ENCODE results near the gene TTYH2. TPM values are rescaled to one million over a fixed set of nuclear protein-coding genes. Genes with fewer than 3 reads are reported as not detected.

Gene TTYH2
- total and polyA plus RNA-seq, 2 of the 4 experiments (the other 2 are of a cell fraction) = 2.3 to 6.8 TPM

DNA sequence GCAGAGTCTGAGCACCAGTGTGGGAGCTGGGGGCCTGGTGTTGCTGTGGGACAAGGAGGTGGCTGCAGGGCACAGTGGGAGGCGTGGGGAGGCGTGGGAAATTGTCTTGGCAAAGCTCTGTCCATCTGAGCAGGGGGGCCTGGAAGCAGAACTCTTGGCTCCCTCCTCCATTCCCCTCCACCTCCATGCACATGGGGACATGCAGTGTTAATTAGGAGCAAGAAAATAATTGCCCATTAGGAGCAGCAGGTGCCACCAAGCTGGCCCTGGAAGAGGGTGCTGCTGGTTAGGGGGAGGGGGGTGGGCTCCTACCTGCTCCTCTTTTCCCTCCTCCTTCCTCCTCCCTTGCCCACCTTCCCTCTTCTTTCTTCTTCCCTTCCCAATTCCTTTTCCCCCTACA, 4.5 kb downstream of the TTYH2 start:
- Histone ChIP-seq H4K5ac (ENCODE audit: low read depth, low read length) (no peak overlapping the region), H2AK5ac (ENCODE audit: low read depth, low read length) (no peak overlapping the region), H3K36me3 (ENCODE audit: control insufficient read depth, insufficient read depth, low read length) (no peaks in the 10 kb centered on the region), H3K14ac (replicated peaks; ENCODE audit: low read depth, low read length) (no peak overlapping the region), H3K18ac (ENCODE audit: low read depth, low read length) (no peak overlapping the region), H3K27me3 (ENCODE audit: control insufficient read depth, insufficient read depth, low read length) (no peaks in the 10 kb centered on the region; the same call in 1 of the 2 replicates), H3K4me1 (ENCODE audit: control insufficient read depth, insufficient read depth, low read length) (no peaks in the 10 kb centered on the region), H3K9ac (ENCODE audit: low read depth, low read length) (no peak overlapping the region), H3K9me1 (ENCODE audit: insufficient read depth, low read length) (no peaks in the 10 kb centered on the region), H3K4ac (ENCODE audit: low read depth, low read length) (no peak overlapping the region), H4K8ac (ENCODE audit: low read depth in 2 of 2, low read length in 2 of 2) (no peak overlapping the region), H2AK9ac (replicated peaks; ENCODE audit: low read depth, low read length, poor library complexity) (no peak overlapping the region), H2BK15ac (ENCODE audit: low read depth, low read length) (no peak overlapping the region), H2BK20ac (ENCODE audit: low read depth, low read length) (no peak overlapping the region), H3K9me3 (ENCODE audit: control insufficient read depth, insufficient read depth, low read length) (no peaks in the 10 kb centered on the region), H3K56ac (ENCODE audit: extremely low read depth, insufficient read depth, low read length) (no peak overlapping the region), H3K79me1 (ENCODE audit: low read depth in 1 of 2, low read length in 2 of 2) (no peaks in the 10 kb centered on the region), H2BK120ac (ENCODE audit: low read depth, low read length) (no peak overlapping the region), H2AFZ (replicated peaks; ENCODE audit: low read length, poor library complexity) (no peak overlapping the region), H2BK5ac (ENCODE audit: low read depth, low read length, poor library complexity, severe bottlenecking) (no peak overlapping the region), H3K4me3 (ENCODE audit: insufficient read depth, low read depth, low read length) (no peak overlapping the region), H4K91ac (ENCODE audit: insufficient read depth, low read depth, low read length) (no peak overlapping the region), H3K27ac (ENCODE audit: insufficient read depth, low read length) (no peak overlapping the region), H4K20me1 (ENCODE audit: insufficient read depth, low read length) (no peaks in the 10 kb centered on the region), H3K23ac (ENCODE audit: low read depth, low read length) (no peak overlapping the region), H3K4me2 (ENCODE audit: low read depth, low read length) (no peak overlapping the region)
- CTCF ChIA-PET = no interaction called here
- intact Hi-C loops (cut with micrococcal nuclease) (no loop called here), in situ Hi-C loops (cut with MboI; ENCODE audit: low sequenced_read_pairs) (loop anchor here (25.0 kb wide), 1 partner anchor 644 kb away; the partner anchor contains the start of genes FDXR and GRIN2C), dilution Hi-C loops (cut with HindIII; ENCODE audit: low sequenced_read_pairs, unreplicated experiment) (no loop called here)
- no peak for DNase-seq
- no TSS peak for BruUV-seq (replicated peaks)
- ATAC-seq (ENCODE audit: low read depth) = no peak
- TF ChIP-seq SMC3 (IDR thresholded peaks at IDR 0.05; ENCODE audit: low read depth, low read length) (no peak), CEBPB (IDR thresholded peaks at IDR 0.05; ENCODE audit: low read depth, low read length) (no peak), MAZ (IDR thresholded peaks at IDR 0.05; ENCODE audit: borderline replicate concordance, low read depth, low read length) (no peak), RFX5 (IDR thresholded peaks at IDR 0.05; ENCODE audit: low read depth, low read length) (no peak), BHLHE40 (IDR thresholded peaks at IDR 0.05; ENCODE audit: low read depth, low read length) (no peak), RAD21 (IDR thresholded peaks at IDR 0.05; ENCODE audit: low read length) (no peak), FOS (IDR thresholded peaks at IDR 0.05; ENCODE audit: low read depth, low read length) (no peak), NFE2L2 (IDR thresholded peaks at IDR 0.05; ENCODE audit: low read depth, low read length) (no peak), RCOR1 (IDR thresholded peaks at IDR 0.05; ENCODE audit: insufficient replicate concordance, low read length) (no peak), CHD1 (IDR thresholded peaks at IDR 0.05; ENCODE audit: low read depth, low read length) (no peak), MAFK (IDR thresholded peaks at IDR 0.05; ENCODE audit: low read depth, low read length) (no peak), USF2 (IDR thresholded peaks at IDR 0.05; ENCODE audit: low read depth, low read length) (no peak), CTCF (conservative IDR thresholded peaks at IDR 0.05; ENCODE audit: low read depth, low read length) (no peak), POLR2A (IDR thresholded peaks at IDR 0.05; ENCODE audit: low read depth, low read length) (no peak), MXI1 (IDR thresholded peaks at IDR 0.05; ENCODE audit: borderline replicate concordance, low read depth, low read length) (no peak)
- TF ChIP-seq, protein P1, sequence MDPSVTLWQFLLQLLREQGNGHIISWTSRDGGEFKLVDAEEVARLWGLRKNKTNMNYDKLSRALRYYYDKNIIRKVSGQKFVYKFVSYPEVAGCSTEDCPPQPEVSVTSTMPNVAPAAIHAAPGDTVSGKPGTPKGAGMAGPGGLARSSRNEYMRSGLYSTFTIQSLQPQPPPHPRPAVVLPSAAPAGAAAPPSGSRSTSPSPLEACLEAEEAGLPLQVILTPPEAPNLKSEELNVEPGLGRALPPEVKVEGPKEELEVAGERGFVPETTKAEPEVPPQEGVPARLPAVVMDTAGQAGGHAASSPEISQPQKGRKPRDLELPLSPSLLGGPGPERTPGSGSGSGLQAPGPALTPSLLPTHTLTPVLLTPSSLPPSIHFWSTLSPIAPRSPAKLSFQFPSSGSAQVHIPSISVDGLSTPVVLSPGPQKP (IDR thresholded peaks at IDR 0.05; ENCODE audit: borderline replicate concordance, low read depth, low read length) = no peak
- POLR2A ChIA-PET (ENCODE audit: unreplicated experiment) = no interaction called here
- no CpG with 5 or more reads among the region's 2 CpGs for WGBS, 2 experiments (ENCODE audit: extremely low coverage in 2 of 2, insufficient read length in 1 of 2)
